Tibial nerve (tissue), 4 donors: ENCODE results near the gene PLPP4. TPM values are rescaled to one million over a fixed set of nuclear protein-coding genes. Genes with fewer than 3 reads are reported as not detected.

Experiments
- DNase-seq, 2 donors: peaks; one replicate each; pipeline ENCODE4 v3.0.0-alpha.2; 2019; ENCODE audit warnings: low spot score in 2 of 2
- H3K27ac ChIP-seq, 4 donors: fragments of 200-600 bp; sonication (generic) in 3 of 4; one replicate each; pipeline ENCODE4 v1.5.1; 2017 to 2019; ENCODE audit warnings: mild to moderate bottlenecking in 1 of 4
- H3K27me3 ChIP-seq, 2 donors: fragments of 200-600 bp; sonication (generic) in 1 of 2; one replicate each; pipeline versions ENCODE4 v1.5.1 to v1.6.0; 2017 to 2019
- H3K36me3 ChIP-seq, 3 donors: fragments of 200-600 bp; sonication (generic); one replicate each; pipeline ENCODE4 v1.5.1; 2018 to 2019
- H3K4me1 ChIP-seq, 4 donors: fragments of 200-600 bp; sonication (generic) in 3 of 4; one replicate each; pipeline ENCODE4 v1.5.1; 2017 to 2019
- H3K4me3 ChIP-seq, 4 donors: fragments of 200-600 bp; sonication (generic) in 3 of 4; one replicate each; pipeline ENCODE4 v1.5.1; 2017 to 2019; ENCODE audit warnings: mild to moderate bottlenecking in 1 of 4, moderate library complexity in 1 of 4
- H3K9me3 ChIP-seq, 4 donors: fragments of 200-600 bp; sonication (generic) in 3 of 4; one replicate each; pipeline ENCODE4 v1.5.1; 2017 to 2019
- EP300 ChIP-seq, 2 donors: sonication (generic); formaldehyde crosslinking; IDR thresholded peaks; one replicate each; pipeline ENCODE4 v1.6.1; 2017; ENCODE audit warnings: antibody characterized with exemption in 2 of 2, mild to moderate bottlenecking in 1 of 2
- POLR2A ChIP-seq, 2 donors: fragments of 450-650 bp; IDR thresholded peaks; one replicate each; pipeline ENCODE4 v1.6.1; 2017; ENCODE audit warnings: antibody characterized with exemption in 2 of 2, mild to moderate bottlenecking in 2 of 2, moderate library complexity in 2 of 2
- WGBS, 2 donors: methylation state at CpG; one replicate each; pipeline ENCODE4 v1.1.5; 2018; 5-methylcytosine and 5-hydroxymethylcytosine counted together
- total RNA-seq, 4 donors: library from RNA; depleted of rRNA; stranded (reverse); fragments of >200 nt; gene quantifications; one replicate each; pipeline ENCODE4 v1.1.0, GENCODE V29; 2016
- TF ChIP-seq, protein P1 (sequence below), 5 experiments: fragments of 200-600 bp in 3 of 5; fragments of 450-650 bp in 2 of 5; sonication (generic) in 3 of 5; IDR thresholded peaks; one replicate each; pipeline ENCODE4 v1.5.1; 2016 to 2019; ENCODE audit warnings: antibody characterized with exemption in 5 of 5, mild to moderate bottlenecking in 3 of 5, moderate library complexity in 2 of 5

PLPP4 gene
- total RNA-seq, 4 donors from 2014 or later = not detected

DNA sequence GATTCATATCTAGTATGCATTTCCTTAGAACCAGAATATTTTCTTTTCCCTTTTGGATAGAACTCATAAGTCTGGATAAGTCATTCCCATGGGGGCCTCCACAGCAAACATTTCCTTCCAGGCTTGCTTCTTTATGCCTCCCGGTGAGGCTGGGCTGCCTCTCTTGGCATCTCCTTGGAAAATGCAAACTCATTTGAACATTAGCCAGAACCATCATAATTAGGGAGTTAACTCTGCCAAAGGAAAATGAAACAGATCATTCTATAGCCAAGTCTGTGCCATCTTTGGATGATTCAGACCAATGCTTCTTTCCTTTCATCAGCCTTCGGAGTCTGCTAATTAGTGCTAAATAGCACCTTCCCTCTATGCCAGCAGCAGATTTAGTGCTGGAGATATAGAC, 81.1 kb downstream of the PLPP4 start:
- Histone ChIP-seq H3K27ac (no peak overlapping the region), H3K27me3 (no peaks in the 10 kb centered on the region), H3K36me3 (no peaks in the 10 kb centered on the region), H3K4me1 (no peaks in the 10 kb centered on the region), H3K4me3 (no peak overlapping the region), H3K9me3 (peaks cover 0 to 12% (median 0%) of the 10 kb centered on the region in 4 donors)
- 70 to 80% methylated on average over 2 of the region's 2 CpGs for WGBS, 2 donors
- DNase-seq = no peak
- TF ChIP-seq EP300 (IDR thresholded peaks at IDR 0.05) (no peak), POLR2A (IDR thresholded peaks at IDR 0.05) (no peak)
- TF ChIP-seq, protein P1, sequence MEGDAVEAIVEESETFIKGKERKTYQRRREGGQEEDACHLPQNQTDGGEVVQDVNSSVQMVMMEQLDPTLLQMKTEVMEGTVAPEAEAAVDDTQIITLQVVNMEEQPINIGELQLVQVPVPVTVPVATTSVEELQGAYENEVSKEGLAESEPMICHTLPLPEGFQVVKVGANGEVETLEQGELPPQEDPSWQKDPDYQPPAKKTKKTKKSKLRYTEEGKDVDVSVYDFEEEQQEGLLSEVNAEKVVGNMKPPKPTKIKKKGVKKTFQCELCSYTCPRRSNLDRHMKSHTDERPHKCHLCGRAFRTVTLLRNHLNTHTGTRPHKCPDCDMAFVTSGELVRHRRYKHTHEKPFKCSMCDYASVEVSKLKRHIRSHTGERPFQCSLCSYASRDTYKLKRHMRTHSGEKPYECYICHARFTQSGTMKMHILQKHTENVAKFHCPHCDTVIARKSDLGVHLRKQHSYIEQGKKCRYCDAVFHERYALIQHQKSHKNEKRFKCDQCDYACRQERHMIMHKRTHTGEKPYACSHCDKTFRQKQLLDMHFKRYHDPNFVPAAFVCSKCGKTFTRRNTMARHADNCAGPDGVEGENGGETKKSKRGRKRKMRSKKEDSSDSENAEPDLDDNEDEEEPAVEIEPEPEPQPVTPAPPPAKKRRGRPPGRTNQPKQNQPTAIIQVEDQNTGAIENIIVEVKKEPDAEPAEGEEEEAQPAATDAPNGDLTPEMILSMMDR (IDR thresholded peaks at IDR 0.05) = no peak

DNA sequence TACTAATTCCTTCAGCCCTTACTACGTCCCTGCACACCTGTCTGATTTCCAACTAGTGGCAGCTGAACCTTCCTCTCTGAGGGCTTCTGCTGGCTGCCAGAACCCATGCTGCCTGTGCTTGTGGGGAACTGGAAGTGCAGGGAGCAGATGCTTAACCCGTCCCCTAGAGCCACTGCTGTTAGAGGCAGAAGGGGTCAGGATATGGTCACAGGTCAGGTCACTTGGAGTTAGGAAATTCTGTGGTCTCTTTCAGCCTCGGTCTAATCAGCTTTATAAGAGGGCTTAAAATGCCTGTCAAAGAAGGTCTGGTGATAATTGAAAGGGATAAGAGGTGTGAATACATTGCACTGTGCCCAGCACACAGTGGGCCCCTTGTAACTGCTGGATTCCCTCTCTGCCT, 82.0 kb downstream of the PLPP4 start:
- Histone ChIP-seq H3K4me3 (no peak overlapping the region), H3K27ac (no peak overlapping the region), H3K27me3 (no peaks in the 10 kb centered on the region), H3K4me1 (no peaks in the 10 kb centered on the region), H3K36me3 (no peaks in the 10 kb centered on the region), H3K9me3 (peaks cover 0 to 10% (median 0%) of the 10 kb centered on the region in 4 donors)
- TF ChIP-seq EP300 (IDR thresholded peaks at IDR 0.05) (no peak), POLR2A (IDR thresholded peaks at IDR 0.05) (no peak)
- TF ChIP-seq, protein P1 (IDR thresholded peaks at IDR 0.05) = no peak
- no peak for DNase-seq
- WGBS, 2 donors = 35% methylated on average over 3 of the region's 3 CpGs

DNA sequence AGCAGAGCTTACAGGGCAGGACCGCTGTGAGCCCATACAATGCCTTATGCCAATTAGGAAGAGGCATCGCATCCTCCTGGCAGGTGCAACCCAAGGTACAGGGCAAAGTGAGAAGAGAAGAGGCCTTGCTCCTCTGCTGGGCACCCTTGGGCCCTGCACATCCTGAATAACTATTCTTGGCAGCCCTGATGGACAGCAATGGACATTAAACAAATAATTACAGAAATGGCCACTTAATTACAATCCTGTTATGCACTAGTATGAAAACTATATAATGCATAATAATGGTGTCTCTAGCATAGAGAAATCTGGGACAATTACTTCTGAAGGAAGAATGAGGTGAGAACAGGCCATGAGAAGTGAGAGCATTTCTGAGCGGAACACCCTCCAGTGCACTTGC, 83.5 kb downstream of the PLPP4 start:
- TF ChIP-seq EP300 (IDR thresholded peaks at IDR 0.05) (no peak), POLR2A (IDR thresholded peaks at IDR 0.05) (no peak)
- TF ChIP-seq, protein P1 (IDR thresholded peaks at IDR 0.05) = no peak

DNA sequence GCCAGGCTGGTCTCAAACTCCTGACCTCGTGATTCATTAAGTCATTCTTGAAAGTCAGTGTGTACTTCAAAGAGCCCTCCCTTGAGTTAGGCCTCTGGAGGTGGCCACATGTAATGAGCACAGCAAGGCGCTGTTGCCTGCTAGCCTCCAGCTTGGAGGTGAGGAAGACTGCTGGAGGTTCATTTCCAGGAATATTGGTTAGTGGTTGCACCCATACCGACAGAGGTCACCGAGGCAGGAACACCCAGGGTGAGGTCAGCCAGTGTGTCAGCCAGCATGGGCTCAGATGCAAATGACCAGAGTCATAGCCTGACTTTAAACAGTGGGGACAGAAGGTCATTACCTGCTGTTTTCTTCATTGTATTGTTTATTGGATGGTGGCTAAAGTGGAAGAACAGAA, 85.0 kb downstream of the PLPP4 start:
- H3K4me3 ChIP-seq = no peak overlapping the region
- TF ChIP-seq EP300 (IDR thresholded peaks at IDR 0.05) (no peak), POLR2A (IDR thresholded peaks at IDR 0.05) (no peak)
- no peak for DNase-seq
- WGBS, 2 donors = 59 to 61% methylated on average over 4 of the region's 4 CpGs
- no peaks in the 10 kb centered on the region for H3K4me1 ChIP-seq
- H3K36me3 ChIP-seq = no peaks in the 10 kb centered on the region
- H3K9me3 ChIP-seq = no peaks in the 10 kb centered on the region
- H3K27me3 ChIP-seq = no peaks in the 10 kb centered on the region
- H3K27ac ChIP-seq = no peak overlapping the region

More for the DNA sequence above, 83.5 kb downstream of the PLPP4 start:
- H3K4me3 ChIP-seq = no peak overlapping the region
- H3K27ac ChIP-seq = no peak overlapping the region
- no peak for DNase-seq
- no peaks in the 10 kb centered on the region for H3K4me1 ChIP-seq
- no peaks in the 10 kb centered on the region for H3K36me3 ChIP-seq
- WGBS, 2 donors = 95 to 98% methylated on average over 3 of the region's 3 CpGs
- H3K9me3 ChIP-seq = no peaks in the 10 kb centered on the region
- H3K27me3 ChIP-seq = no peaks in the 10 kb centered on the region

GRCh38 chr10:120542591-120542990, 85.6 kb downstream of the PLPP4 start:
- WGBS, 2 donors = 71 to 73% methylated on average over 7 of the region's 7 CpGs
- Histone ChIP-seq H3K4me3 (no peak overlapping the region), H3K4me1 (no peaks in the 10 kb centered on the region), H3K9me3 (no peaks in the 10 kb centered on the region), H3K36me3 (no peaks in the 10 kb centered on the region), H3K27ac (no peak overlapping the region), H3K27me3 (no peaks in the 10 kb centered on the region)
- DNase-seq = no peak
- TF ChIP-seq POLR2A (IDR thresholded peaks at IDR 0.05) = no peak
- TF ChIP-seq EP300 (IDR thresholded peaks at IDR 0.05) = no peak
- TF ChIP-seq, protein P1 (IDR thresholded peaks at IDR 0.05) = no peak

DNA sequence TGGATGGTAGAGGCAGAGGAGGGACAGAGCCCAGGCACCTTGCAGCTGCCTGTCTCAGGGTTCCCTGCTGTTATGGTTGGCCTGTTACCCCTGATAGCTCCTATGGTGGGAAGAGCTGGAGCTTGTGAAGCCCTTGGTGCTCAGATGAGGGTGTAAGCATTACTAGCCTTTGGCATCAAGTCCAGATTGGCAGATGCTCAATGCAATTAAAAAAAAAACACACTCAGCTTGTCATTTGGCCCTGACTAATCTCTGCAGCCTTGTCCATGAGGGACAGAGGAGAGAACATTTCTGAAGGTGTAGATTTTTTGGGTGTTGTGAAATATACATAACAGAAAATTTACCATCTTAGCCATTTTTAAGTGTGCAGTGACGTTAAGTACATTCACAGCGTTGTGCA, 86.3 kb downstream of the PLPP4 start:
- H3K4me1 ChIP-seq = no peaks in the 10 kb centered on the region
- TF ChIP-seq, protein P1 (IDR thresholded peaks at IDR 0.05) = no peak
- no peak for TF ChIP-seq EP300 (IDR thresholded peaks at IDR 0.05)
- TF ChIP-seq POLR2A (IDR thresholded peaks at IDR 0.05) = no peak
- WGBS, 2 donors = 93 to 100% methylated on average over 2 of the region's 2 CpGs

More for the DNA sequence above, 86.3 kb downstream of the PLPP4 start:
- Histone ChIP-seq H3K27ac (no peak overlapping the region), H3K4me3 (no peak overlapping the region), H3K9me3 (peaks cover 0 to 4% (median 0%) of the 10 kb centered on the region in 4 donors), H3K36me3 (no peaks in the 10 kb centered on the region), H3K27me3 (no peaks in the 10 kb centered on the region)
- DNase-seq = no peak
